Testis (tissue), 3 donors: Measurements from ENCODE around the gene FRZB. TPM values are rescaled to one million over a fixed set of nuclear protein-coding genes. Genes with fewer than 3 reads are reported as not detected.

Experiments
- DNase-seq: peaks from one replicate; pipeline ENCODE4 v3.0.0-alpha.2; 2019
- H3K27ac ChIP-seq, 2 donors: fragments of 200-600 bp; sonication (generic); one replicate each; pipeline ENCODE4 v1.5.1; 2019
- H3K27me3 ChIP-seq: fragments of 200-600 bp; sonication (generic); one replicate; pipeline ENCODE4 v1.5.1; 2019
- H3K36me3 ChIP-seq: fragments of 200-600 bp; sonication (generic); one replicate; pipeline ENCODE4 v1.5.1; 2017; ENCODE audit warnings: low read depth; ENCODE audit errors: missing control alignments
- H3K4me1 ChIP-seq: fragments of 200-600 bp; sonication (generic); one replicate; pipeline ENCODE4 v1.5.1; 2019
- H3K4me3 ChIP-seq, 2 donors: fragments of 200-600 bp; sonication (generic); one replicate each; pipeline ENCODE4 v1.5.1; 2017 to 2019
- H3K9me3 ChIP-seq: fragments of 200-600 bp; sonication (generic); one replicate; pipeline ENCODE4 v1.5.1; 2017
- POLR2A ChIP-seq: fragments of 450-650 bp; IDR thresholded peaks from one replicate; pipeline ENCODE4 v1.6.1; 2017; ENCODE audit warnings: antibody characterized with exemption, mild to moderate bottlenecking, moderate library complexity
- WGBS, 2 donors: methylation state at CpG; one replicate each; pipeline ENCODE4 v1.1.5; 2018; 5-methylcytosine and 5-hydroxymethylcytosine counted together
- intact Hi-C: fragments of 100-400 bp; cut with DNase I; formaldehyde crosslinking; loops from one replicate; pipeline ENCODE4 v1.15.1; 2023; ENCODE audit warnings: low total_unique reads
- polyA plus RNA-seq: library from polyadenylated mRNA; stranded (reverse); fragments of 350-450 nt; fragmentation: Illumina TruSeq; extraction: RNeasy Lipid Tissue Mini Kit (QIAGEN cat#74804); gene quantifications from one replicate; pipeline ENCODE4 v1.2.3, GENCODE V29; 2014; ENCODE audit warnings: low read depth, low replicate concordance; ENCODE audit not compliant: insufficient read depth
- total RNA-seq, 2 donors: library from RNA; depleted of rRNA; stranded (reverse); fragments of >200 nt; gene quantifications; one replicate each; pipeline ENCODE4 v1.2.3, GENCODE V29; 2016
- TF ChIP-seq, protein P1 (sequence below), 3 experiments: fragments of 450-650 bp in 2 of 3; fragments of 200-600 bp in 1 of 3; sonication (generic) in 1 of 3; IDR thresholded peaks; one replicate each; pipeline ENCODE4 v1.5.1; 2016 to 2019; ENCODE audit warnings: antibody characterized with exemption in 3 of 3, mild to moderate bottlenecking in 2 of 3, moderate library complexity in 1 of 3

Gene FRZB
- total and polyA plus RNA-seq, 3 donors from 2014 or later = 8.4 to 25.9 (median 21.3) TPM

DNA sequence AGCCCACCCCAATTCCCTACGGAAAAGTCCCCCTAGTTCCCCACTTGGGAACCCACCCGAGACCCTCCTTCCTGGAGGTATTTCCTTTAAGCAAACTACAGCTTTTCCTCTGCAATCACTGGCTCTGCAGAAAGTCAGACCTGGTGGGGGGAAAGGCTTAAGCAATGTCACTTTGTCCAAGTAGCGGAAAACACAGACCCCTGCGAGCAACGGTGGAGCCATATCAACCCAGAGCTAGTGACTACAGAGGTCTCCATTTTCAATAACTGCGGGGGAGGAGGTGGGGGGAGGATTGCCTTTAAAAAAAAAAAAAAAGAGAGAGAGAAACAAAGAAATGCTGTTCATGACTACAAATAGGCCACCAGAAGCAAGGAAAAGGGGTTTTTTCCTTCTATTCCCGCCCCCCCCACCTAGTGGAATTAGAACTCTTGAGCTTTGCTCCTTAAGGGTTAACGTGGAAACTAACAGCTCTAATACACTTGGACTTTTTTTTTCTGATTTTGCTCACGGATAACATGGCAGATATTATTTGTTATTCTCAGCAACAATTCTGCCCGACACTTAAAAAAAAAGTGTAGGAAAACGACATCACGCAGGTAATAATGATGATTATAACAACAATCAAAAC lies 1.1 kb upstream of the FRZB start:
- no peaks in the 10 kb centered on the region for H3K9me3 ChIP-seq
- H3K36me3 ChIP-seq = no peaks in the 10 kb centered on the region
- H3K4me3 ChIP-seq = peak overlapping the region; percentile 19 to 59
- peaks cover 16% of the 10 kb centered on the region for H3K4me1 ChIP-seq
- peak overlapping the region; percentile 63 to 65 for H3K27ac ChIP-seq
- no peaks in the 10 kb centered on the region for H3K27me3 ChIP-seq
- no peak for DNase-seq
- TF ChIP-seq POLR2A = no peak
- TF ChIP-seq, protein P1, sequence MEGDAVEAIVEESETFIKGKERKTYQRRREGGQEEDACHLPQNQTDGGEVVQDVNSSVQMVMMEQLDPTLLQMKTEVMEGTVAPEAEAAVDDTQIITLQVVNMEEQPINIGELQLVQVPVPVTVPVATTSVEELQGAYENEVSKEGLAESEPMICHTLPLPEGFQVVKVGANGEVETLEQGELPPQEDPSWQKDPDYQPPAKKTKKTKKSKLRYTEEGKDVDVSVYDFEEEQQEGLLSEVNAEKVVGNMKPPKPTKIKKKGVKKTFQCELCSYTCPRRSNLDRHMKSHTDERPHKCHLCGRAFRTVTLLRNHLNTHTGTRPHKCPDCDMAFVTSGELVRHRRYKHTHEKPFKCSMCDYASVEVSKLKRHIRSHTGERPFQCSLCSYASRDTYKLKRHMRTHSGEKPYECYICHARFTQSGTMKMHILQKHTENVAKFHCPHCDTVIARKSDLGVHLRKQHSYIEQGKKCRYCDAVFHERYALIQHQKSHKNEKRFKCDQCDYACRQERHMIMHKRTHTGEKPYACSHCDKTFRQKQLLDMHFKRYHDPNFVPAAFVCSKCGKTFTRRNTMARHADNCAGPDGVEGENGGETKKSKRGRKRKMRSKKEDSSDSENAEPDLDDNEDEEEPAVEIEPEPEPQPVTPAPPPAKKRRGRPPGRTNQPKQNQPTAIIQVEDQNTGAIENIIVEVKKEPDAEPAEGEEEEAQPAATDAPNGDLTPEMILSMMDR (IDR thresholded peaks at IDR 0.05) = no peak
- WGBS, 2 donors = 22 to 41% methylated on average over 10 to 12 of the region's 12 CpGs
- intact Hi-C loops = no loop called here

DNA sequence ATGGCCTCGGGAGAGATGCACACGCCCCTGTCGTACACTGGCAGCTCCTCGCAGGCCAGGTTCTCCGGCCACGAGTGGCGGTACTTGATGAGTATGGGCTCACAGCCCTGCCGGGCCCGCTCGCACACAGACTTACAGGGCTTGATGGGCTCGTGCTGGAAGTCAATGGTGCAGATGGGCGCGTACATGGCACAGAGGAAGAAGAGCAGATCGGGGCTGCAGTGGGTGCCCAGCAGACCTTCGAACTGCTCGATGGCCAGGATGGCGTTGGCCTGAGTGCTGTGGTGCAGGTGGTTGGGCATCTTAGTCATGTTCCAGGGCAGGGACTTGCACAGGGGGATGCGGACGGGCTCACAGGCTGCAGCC lies 359 bp downstream of the FRZB start:
- peak overlapping the region; percentile 19 to 59 for H3K4me3 ChIP-seq
- intact Hi-C loops = no loop called here
- no peak for TF ChIP-seq POLR2A
- TF ChIP-seq, protein P1 (IDR thresholded peaks at IDR 0.05) = no peak
- no peaks in the 10 kb centered on the region for H3K36me3 ChIP-seq
- H3K27me3 ChIP-seq = no peaks in the 10 kb centered on the region
- H3K27ac ChIP-seq = peak overlapping the region in 1 of 2 donors; percentile 63
- peak; percentile 22 for DNase-seq
- H3K4me1 ChIP-seq = peaks cover 16% of the 10 kb centered on the region
- 7 to 13% methylated on average over 7 to 19 of the region's 19 CpGs for WGBS, 2 donors
- no peaks in the 10 kb centered on the region for H3K9me3 ChIP-seq

DNA sequence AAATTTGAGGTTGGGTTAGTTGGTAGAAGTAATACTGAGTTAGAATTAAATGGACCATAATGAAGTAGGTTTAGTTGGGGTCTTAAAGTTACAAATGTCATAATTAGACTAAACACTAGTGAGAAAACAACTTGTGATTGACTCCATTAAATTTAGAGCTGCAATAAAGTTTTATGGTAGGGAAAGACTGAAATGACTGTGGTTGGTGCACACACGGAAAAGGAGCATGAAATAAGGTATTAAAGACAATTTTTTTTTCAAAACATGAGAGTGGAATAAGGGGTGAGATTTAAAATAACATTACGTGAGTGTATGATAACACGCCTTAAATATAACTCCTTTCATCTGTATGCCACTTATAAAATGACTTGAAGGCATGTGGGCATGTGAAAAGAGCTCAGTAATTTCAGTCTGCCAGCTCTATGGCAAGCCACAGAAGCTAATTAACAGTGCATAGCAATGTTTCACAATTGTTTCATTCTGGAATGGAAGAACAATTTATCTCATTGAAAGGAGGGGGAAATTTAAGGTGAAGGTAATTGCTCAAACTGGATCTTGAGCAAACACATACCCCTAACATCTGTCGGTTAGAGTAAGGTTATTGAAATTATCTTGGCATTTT lies 1.4 kb downstream of the FRZB start:
- no peak overlapping the region for H3K27ac ChIP-seq
- H3K36me3 ChIP-seq = no peaks in the 10 kb centered on the region
- H3K4me3 ChIP-seq = no peak overlapping the region
- no peak for DNase-seq
- TF ChIP-seq POLR2A = no peak
- TF ChIP-seq, protein P1 (IDR thresholded peaks at IDR 0.05) = no peak
- peaks cover 16% of the 10 kb centered on the region for H3K4me1 ChIP-seq
- no peaks in the 10 kb centered on the region for H3K27me3 ChIP-seq
- no peaks in the 10 kb centered on the region for H3K9me3 ChIP-seq
- intact Hi-C loops = no loop called here
- 85 to 86% methylated on average over 4 of the region's 4 CpGs for WGBS, 2 donors

DNA sequence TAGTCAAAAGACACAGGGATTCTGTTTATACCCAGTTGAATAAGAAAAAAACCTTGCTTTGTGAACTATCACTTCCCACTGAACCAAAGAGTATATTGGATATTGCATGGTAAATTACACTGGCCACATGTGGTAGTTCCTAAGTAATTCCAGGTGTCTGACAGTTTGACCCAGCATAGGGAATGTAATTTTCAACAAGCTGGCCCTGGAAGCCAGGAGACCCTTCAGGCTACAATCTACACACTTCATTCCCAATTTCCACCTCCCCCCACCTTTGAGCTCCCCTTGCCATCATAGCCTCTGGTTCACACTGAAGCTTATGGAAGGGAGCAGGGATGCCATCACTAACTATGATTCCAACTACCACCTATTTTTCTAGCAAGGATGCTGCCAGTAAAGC lies 2.8 kb downstream of the FRZB start:
- Histone ChIP-seq H3K36me3 (no peaks in the 10 kb centered on the region), H3K4me1 (peaks cover 16% of the 10 kb centered on the region), H3K27ac (no peak overlapping the region), H3K9me3 (no peaks in the 10 kb centered on the region), H3K4me3 (no peak overlapping the region), H3K27me3 (no peaks in the 10 kb centered on the region)
- DNase-seq = no peak
- intact Hi-C loops = no loop called here
- TF ChIP-seq POLR2A = no peak
- TF ChIP-seq, protein P1 (IDR thresholded peaks at IDR 0.05) = no peak

DNA sequence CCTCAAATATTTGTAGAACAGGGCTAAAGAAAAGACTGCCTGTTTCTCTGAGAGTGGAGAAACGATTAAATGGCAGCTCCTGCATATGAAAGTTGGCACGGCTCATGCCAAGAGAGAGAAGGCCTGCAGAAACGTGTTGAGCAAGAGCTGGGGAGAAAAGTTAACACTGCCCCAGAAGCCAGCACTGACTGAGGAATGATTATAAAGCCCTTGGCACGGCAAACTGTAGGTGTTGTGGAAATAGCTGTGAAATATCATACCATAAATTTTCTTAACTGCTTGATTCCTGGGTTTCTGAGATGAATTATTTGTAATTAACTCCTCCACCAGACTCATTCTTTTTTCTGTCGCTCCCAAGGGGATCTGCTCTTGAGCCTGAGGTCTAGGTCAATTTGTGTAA lies 4.3 kb downstream of the FRZB start:
- Histone ChIP-seq H3K36me3 (no peaks in the 10 kb centered on the region), H3K4me1 (peaks cover 9% of the 10 kb centered on the region), H3K9me3 (no peaks in the 10 kb centered on the region), H3K27me3 (no peaks in the 10 kb centered on the region), H3K27ac (peak overlapping the region in 1 of 2 donors; percentile 11), H3K4me3 (no peak overlapping the region)
- TF ChIP-seq, protein P1 (IDR thresholded peaks at IDR 0.05) = no peak
- no peak for TF ChIP-seq POLR2A
- DNase-seq = no peak
- 55 to 59% methylated on average over 5 of the region's 5 CpGs for WGBS, 2 donors
- intact Hi-C loops = no loop called here
